ENCODE measurements around the gene AKAP7.
"Not testable (repeated sequence)": the region's sequence is repeated elsewhere in the genome, so short reads cannot be mapped to it uniquely, and the experiment has no call there.

The AKAP7 gene

GRCh38 chr6:131091944-131092343, 43.3 kb upstream of the AKAP7 start:
- H3K27ac ChIP-seq (ENCODE audit: extremely low read depth, low read depth, low read length); POLR2A ChIA-PET; H3K4me1 ChIP-seq (ENCODE audit: control insufficient read depth, insufficient read depth, low read length); H3K4me3 ChIP-seq (ENCODE audit: low read depth, low read length); H3K9me3 ChIP-seq (ENCODE audit: control insufficient read depth, insufficient read depth, low read depth, low read length); CTCF ChIA-PET; H3K36me3 ChIP-seq (ENCODE audit: control insufficient read depth in 2 of 2, insufficient read depth in 1 of 2, low read length in 2 of 2): not testable (repeated sequence)
- peak; percentile 70 for TF ChIP-seq ZNF146 (tag by site-specific recombination; IDR thresholded peaks at IDR 0.05)
- peak; percentile 50; the same call in 1 of the 2 replicates for TF ChIP-seq ZNF580 (tag by site-specific recombination; IDR thresholded peaks at IDR 0.05)

GRCh38 chr6:131093334-131093733, 41.9 kb upstream of the AKAP7 start:
- Histone ChIP-seq H3K4me1 (ENCODE audit: control insufficient read depth, insufficient read depth, low read length) (no peaks in the 10 kb centered on the region), H3K4me3 (ENCODE audit: low read depth, low read length) (no peak overlapping the region), H3K9me3 (ENCODE audit: control insufficient read depth, insufficient read depth, low read depth, low read length) (no peaks in the 10 kb centered on the region), H3K36me3 (ENCODE audit: control insufficient read depth in 2 of 2, insufficient read depth in 1 of 2, low read length in 2 of 2) (no peaks in the 10 kb centered on the region), H3K27ac (ENCODE audit: extremely low read depth, low read depth, low read length) (no peak overlapping the region)
- TF ChIP-seq ZSCAN16 (tag by site-specific recombination; IDR thresholded peaks at IDR 0.05) (no peak), ZNF473 (tag by site-specific recombination; IDR thresholded peaks at IDR 0.05) (no peak), ZNF221 (tag by site-specific recombination; IDR thresholded peaks at IDR 0.05; ENCODE audit: borderline replicate concordance) (no peak), GLI4 (tag by site-specific recombination; IDR thresholded peaks at IDR 0.05) (no peak), SP2 (tag by site-specific recombination; IDR thresholded peaks at IDR 0.05) (no peak), ZBTB1 (tag by site-specific recombination; IDR thresholded peaks at IDR 0.05) (no peak), ZNF404 (tag by site-specific recombination; IDR thresholded peaks at IDR 0.05) (no peak), ZNF658 (tag by site-specific recombination; IDR thresholded peaks at IDR 0.05) (no peak), ZNF626 (tag by site-specific recombination; IDR thresholded peaks at IDR 0.05) (0 out of 2 replicates have a peak, but pooled peaks have one; percentile 15), ZNF202 (tag by site-specific recombination; IDR thresholded peaks at IDR 0.05; ENCODE audit: borderline replicate concordance) (no peak), ZNF529 (tag by site-specific recombination; IDR thresholded peaks at IDR 0.05; ENCODE audit: insufficient replicate concordance) (peak; percentile 84), GLIS1 (tag by site-specific recombination; IDR thresholded peaks at IDR 0.05) (no peak), ZNF596 (tag by site-specific recombination; IDR thresholded peaks at IDR 0.05) (no peak), ZNF707 (tag by site-specific recombination; IDR thresholded peaks at IDR 0.05) (no peak), TRIM28 (IDR thresholded peaks at IDR 0.05; ENCODE audit: borderline replicate concordance, low read length) (peak; percentile 99), SETDB1 (IDR thresholded peaks at IDR 0.05; ENCODE audit: insufficient read length, low read length) (peak; percentile 99), ZNF248 (tag by site-specific recombination; IDR thresholded peaks at IDR 0.05) (no peak), IKZF3 (tag by site-specific recombination; IDR thresholded peaks at IDR 0.05) (no peak), ZNF211 (tag by site-specific recombination; IDR thresholded peaks at IDR 0.05; ENCODE audit: low read depth) (no peak), ZNF433 (tag by site-specific recombination; IDR thresholded peaks at IDR 0.05; ENCODE audit: low read depth) (no peak)
- ChIA-PET CTCF (no interaction called here), POLR2A (no interaction called here)

- ChIA-PET CTCF (interaction anchor here (0.6 to 1.3 kb wide), 2 partner anchors 212 to 437 kb away, joined by 4 to 5 read pairs; no protein-coding TSS in a partner anchor), POLR2A (no interaction called here)
- Histone ChIP-seq H3K4me1 (ENCODE audit: control insufficient read depth, insufficient read depth, low read length) (no peaks in the 10 kb centered on the region), H3K9me3 (ENCODE audit: control insufficient read depth, insufficient read depth, low read depth, low read length) (no peaks in the 10 kb centered on the region), H3K4me3 (ENCODE audit: low read depth, low read length) (no peak overlapping the region), H3K27ac (ENCODE audit: extremely low read depth, low read depth, low read length) (no peak overlapping the region), H3K36me3 (ENCODE audit: control insufficient read depth in 2 of 2, insufficient read depth in 1 of 2, low read length in 2 of 2) (no peaks in the 10 kb centered on the region)
- TF ChIP-seq ZNF623 (tag by site-specific recombination; IDR thresholded peaks at IDR 0.05) (no peak), GFI1B (tag by site-specific recombination; IDR thresholded peaks at IDR 0.05) (no peak), ZNF341 (tag by site-specific recombination; IDR thresholded peaks at IDR 0.05; ENCODE audit: low read depth) (no peak), ZNF658 (tag by site-specific recombination; IDR thresholded peaks at IDR 0.05) (no peak), ZNF701 (tag by site-specific recombination; IDR thresholded peaks at IDR 0.05) (no peak), ZNF704 (tag by site-specific recombination; IDR thresholded peaks at IDR 0.05) (no peak), ZNF843 (tag by site-specific recombination; IDR thresholded peaks at IDR 0.05) (no peak), ZNF626 (tag by site-specific recombination; IDR thresholded peaks at IDR 0.05) (no peak), PRDM4 (tag by site-specific recombination; IDR thresholded peaks at IDR 0.05) (no peak), ZNF621 (tag by site-specific recombination; IDR thresholded peaks at IDR 0.05) (no peak)
Observed at GRCh38 chr6:131096786-131097185, 38.5 kb upstream of the AKAP7 start.
